H1 (cell line): ENCODE results near the gene CADPS. TPM values are rescaled to one million over a fixed set of nuclear protein-coding genes. Genes with fewer than 3 reads are reported as not detected.

Experiments used
- CTCF ChIA-PET: fragments of 300-600 bp; sonication (Branson Sonifier 250); formaldehyde crosslinking; loops from one replicate; lab custom pipeline; 2021; ENCODE audit not compliant: partially characterized antibody; lab: Charles Lee
- POLR2A ChIA-PET: fragments of 300-600 bp; sonication (Branson Sonifier 250); formaldehyde crosslinking; loops from one replicate; lab custom pipeline; 2021; ENCODE audit warnings: inconsistent platforms; ENCODE audit not compliant: partially characterized antibody; lab: Charles Lee
- DNase-seq, 2 experiments: peaks; one replicate each; pipeline versions ENCODE4 v3.0.0 to v3.0.0-alpha.2; 2010 to 2022; ENCODE audit warnings: low spot score in 2 of 2, low read depth in 1 of 2, mixed read lengths in 1 of 2
- FAIRE-seq: peaks from 2 replicates; lab custom pipeline; 2011; peaks lifted over from hg19 to GRCh38; lab: Jason Lieb, UNC
- H2AFZ ChIP-seq: 2 replicates; pipeline ENCODE4 v1.8.1; 2012; ENCODE audit warnings: low read length, inconsistent platforms
- H2AK5ac ChIP-seq: 2 replicates; pipeline ENCODE4 v1.6.1; 2013; ENCODE audit warnings: low read depth, low read length
- H2BK120ac ChIP-seq: replicated peaks from 2 replicates; pipeline ENCODE3; 2013; ENCODE audit warnings: low read depth, low read length, inconsistent platforms
- H2BK12ac ChIP-seq: 2 replicates; pipeline ENCODE4 v1.6.1; 2013; ENCODE audit warnings: low read depth, low read length
- H2BK15ac ChIP-seq: 2 replicates; pipeline ENCODE4 v1.6.1; 2013; ENCODE audit warnings: low read length
- H2BK20ac ChIP-seq: 2 replicates; pipeline ENCODE4 v1.6.1; 2013; ENCODE audit warnings: low read length
- H2BK5ac ChIP-seq: 2 replicates; pipeline ENCODE4 v1.6.1; 2013; ENCODE audit warnings: low read depth, low read length
- H3K14ac ChIP-seq: 2 replicates; pipeline ENCODE4 v1.6.1; 2013; ENCODE audit warnings: inconsistent platforms; ENCODE audit not compliant: insufficient read length
- H3K18ac ChIP-seq: 2 replicates; pipeline ENCODE4 v1.6.1; 2013; ENCODE audit warnings: low read length; ENCODE audit errors: extremely low read depth
- H3K23ac ChIP-seq: 2 replicates; pipeline ENCODE4 v1.6.1; 2013; ENCODE audit warnings: inconsistent platforms; ENCODE audit not compliant: insufficient read length
- H3K23me2 ChIP-seq: 2 replicates; pipeline ENCODE4 v1.6.1; 2013; ENCODE audit warnings: low read depth, low read length
- H3K27ac ChIP-seq: 2 replicates; pipeline ENCODE4 v1.6.1; 2011; ENCODE audit warnings: low read depth, low read length, inconsistent platforms
- H3K27me3 ChIP-seq, 4 experiments: replicated peaks in 1 of 4; 1 replicate in 1 of 4; 2 replicates in 3 of 4; pipeline versions ENCODE4 v1.6.1 to v1.8.1; 2011 to 2013; ENCODE audit warnings: low read length in 3 of 4, mild to moderate bottlenecking in 3 of 4, inconsistent platforms in 2 of 4, mixed read lengths in 2 of 4, moderate library complexity in 1 of 4; ENCODE audit not compliant: control insufficient read depth in 3 of 4, insufficient read depth in 3 of 4; ENCODE audit errors: extremely low read depth in 1 of 4
- H3K36me3 ChIP-seq, 4 experiments: 2 replicates each; pipeline versions ENCODE4 v1.6.1 to v1.8.1; 2011 to 2013; ENCODE audit warnings: mild to moderate bottlenecking in 4 of 4, low read length in 3 of 4, moderate library complexity in 2 of 4, control low read depth in 1 of 4, inconsistent platforms in 1 of 4; ENCODE audit not compliant: insufficient read depth in 4 of 4, control insufficient read depth in 2 of 4
- H3K4ac ChIP-seq: replicated peaks from 2 replicates; pipeline ENCODE3; 2013; ENCODE audit warnings: low read length, low read depth, mixed read lengths, inconsistent platforms; ENCODE audit not compliant: insufficient read length
- H3K4me1 ChIP-seq, 4 experiments: replicated peaks in 1 of 4; 1 replicate in 1 of 4; 2 replicates in 3 of 4; pipeline versions ENCODE4 v1.6.1 to v1.8.1; 2011 to 2013; ENCODE audit warnings: low read length in 3 of 4, inconsistent platforms in 2 of 4, mixed read lengths in 1 of 4; ENCODE audit not compliant: insufficient read depth in 4 of 4, control insufficient read depth in 3 of 4
- H3K4me2 ChIP-seq, 2 experiments: 2 replicates each; pipeline versions ENCODE4 v1.6.1 to v1.8.1; 2011 to 2013; ENCODE audit warnings: low read depth in 2 of 2, low read length in 2 of 2, control low read depth in 1 of 2, inconsistent platforms in 1 of 2, mild to moderate bottlenecking in 1 of 2; ENCODE audit not compliant: insufficient read depth in 1 of 2
- H3K4me3 ChIP-seq, 4 experiments: fragments of 200-600, 300-600 bp in 1 of 4; sonication (generic), shearing (Covaris generic), sonication (Bioruptor Twin) in 1 of 4; 2 replicates each; pipeline versions ENCODE4 v1.5.1 to v1.8.1; 2011 to 2016; ENCODE audit warnings: low read length in 4 of 4, low read depth in 3 of 4, control low read depth in 2 of 4, inconsistent platforms in 2 of 4, mild to moderate bottlenecking in 2 of 4, mixed read lengths in 1 of 4, moderate library complexity in 1 of 4; ENCODE audit not compliant: insufficient read depth in 2 of 4; ENCODE audit errors: extremely low read depth in 1 of 4
- H3K56ac ChIP-seq: replicated peaks from 2 replicates; pipeline ENCODE3; 2013; ENCODE audit warnings: low read depth, mild to moderate bottlenecking, mixed read lengths, low read length, inconsistent platforms; ENCODE audit not compliant: insufficient read length
- H3K79me1 ChIP-seq: 2 replicates; pipeline ENCODE4 v1.6.1; 2013; ENCODE audit warnings: low read depth, low read length, control low read depth
- H3K79me2 ChIP-seq, 2 experiments: 2 replicates each; pipeline versions ENCODE4 v1.6.1 to v1.8.1; 2012 to 2013; ENCODE audit warnings: low read length in 2 of 2, mild to moderate bottlenecking in 2 of 2, inconsistent platforms in 1 of 2; ENCODE audit not compliant: insufficient read depth in 2 of 2, control insufficient read depth in 1 of 2
- H3K9ac ChIP-seq, 4 experiments: replicated peaks in 1 of 4; 1 replicate in 1 of 4; 2 replicates in 3 of 4; pipeline versions ENCODE4 v1.6.1 to v1.8.1; 2011 to 2013; ENCODE audit warnings: low read depth in 3 of 4, low read length in 3 of 4, control low read depth in 2 of 4, mild to moderate bottlenecking in 2 of 4, moderate library complexity in 2 of 4, inconsistent platforms in 1 of 4; ENCODE audit errors: extremely low read depth in 1 of 4
- H3K9me3 ChIP-seq, 2 experiments: 2 replicates each; pipeline versions ENCODE4 v1.6.1 to v1.8.1; 2012 to 2013; ENCODE audit warnings: mild to moderate bottlenecking in 2 of 2, moderate library complexity in 2 of 2, control low read depth in 1 of 2, inconsistent platforms in 1 of 2, low read depth in 1 of 2, low read length in 1 of 2, mixed read lengths in 1 of 2; ENCODE audit not compliant: insufficient read depth in 2 of 2
- H4K20me1 ChIP-seq, 2 experiments: replicated peaks in 1 of 2; 2 replicates each; pipeline versions ENCODE3 to v1.8.1; 2011 to 2013; ENCODE audit warnings: inconsistent platforms in 2 of 2, low read length in 2 of 2, mild to moderate bottlenecking in 1 of 2; ENCODE audit not compliant: insufficient read depth in 2 of 2, control insufficient read depth in 1 of 2
- H4K5ac ChIP-seq: 2 replicates; pipeline ENCODE4 v1.6.1; 2013; ENCODE audit warnings: low read length, low read depth, mixed read lengths, inconsistent platforms; ENCODE audit not compliant: insufficient read length
- H4K8ac ChIP-seq: 2 replicates; pipeline ENCODE4 v1.8.0; 2013; ENCODE audit warnings: mild to moderate bottlenecking, moderate library complexity, low read length, inconsistent platforms; ENCODE audit not compliant: insufficient read depth; ENCODE audit errors: extremely low read depth
- H4K91ac ChIP-seq: replicated peaks from 2 replicates; pipeline ENCODE3; 2013; ENCODE audit warnings: low read length, mixed read lengths, inconsistent platforms; ENCODE audit not compliant: insufficient read length
- CHD1 ChIP-seq: IDR thresholded peaks from 2 replicates; pipeline ENCODE4 v1.6.1; 2012; ENCODE audit warnings: low read depth, low read length, improper control_type of control experiment
- NRF1 ChIP-seq: IDR thresholded peaks from 2 replicates; pipeline ENCODE4 v1.6.1; 2011; ENCODE audit warnings: mild to moderate bottlenecking, low read depth, low read length, improper control_type of control experiment
- TAF1 ChIP-seq: IDR thresholded peaks from 2 replicates; pipeline ENCODE4 v1.6.1; 2011; ENCODE audit warnings: mild to moderate bottlenecking, low read depth, low read length
- YY1 ChIP-seq: IDR thresholded peaks from 2 replicates; pipeline ENCODE4 v1.6.1; 2011; ENCODE audit warnings: low read depth, mild to moderate bottlenecking, low read length
- whole genome bisulfite sequencing, 2 experiments: shearing (Covaris generic) in 1 of 2; methylation state at CpG; one replicate each; pipeline versions ENCODE4 v1.1.6 to v1.1.7; 2013 to 2015; ENCODE audit warnings: low lambda C conversion rate in 2 of 2, mixed read lengths in 2 of 2, inconsistent platforms in 1 of 2, low coverage in 1 of 2, missing lambda C conversion rate in 1 of 2; ENCODE audit not compliant: insufficient replicate concordance in 2 of 2, insufficient coverage in 1 of 2, insufficient read length in 1 of 2; ENCODE audit errors: extremely low coverage in 1 of 2, missing lambda C conversion rate in 1 of 2; 5-methylcytosine and 5-hydroxymethylcytosine counted together
- polyA plus RNA-seq, 7 experiments: library from polyadenylated mRNA; depleted of rRNA in 3 of 7; stranded (reverse) in 5 of 7; unstranded in 2 of 7; fragments of >200 nt in 5 of 7; fragments of 200-250 nt in 2 of 7; gene quantifications; 1 replicate in 5 of 7; 2 replicates in 1 of 7; 4 replicates in 1 of 7; pipeline versions ENCODE4 v1.2.1 to v1.2.3, GENCODE V29; 2011 to 2013; ENCODE audit warnings: missing spikeins in 2 of 7, mixed read lengths in 2 of 7
- total RNA-seq: library from RNA; stranded (reverse); fragmentation: NEBNext Ultra II Directional; extraction: Animal tissue kit (Norgen Biotek cat#: 25700); gene quantifications from 2 replicates; pipeline ENCODE4 v1.2.1, GENCODE V29; 2021

The CADPS gene
- total and polyA plus RNA-seq, 2 of the 8 experiments (the other 6 are each of a cell fraction or from before 2014, with no cell fraction given), result 7.1 to 10.2 TPM

DNA sequence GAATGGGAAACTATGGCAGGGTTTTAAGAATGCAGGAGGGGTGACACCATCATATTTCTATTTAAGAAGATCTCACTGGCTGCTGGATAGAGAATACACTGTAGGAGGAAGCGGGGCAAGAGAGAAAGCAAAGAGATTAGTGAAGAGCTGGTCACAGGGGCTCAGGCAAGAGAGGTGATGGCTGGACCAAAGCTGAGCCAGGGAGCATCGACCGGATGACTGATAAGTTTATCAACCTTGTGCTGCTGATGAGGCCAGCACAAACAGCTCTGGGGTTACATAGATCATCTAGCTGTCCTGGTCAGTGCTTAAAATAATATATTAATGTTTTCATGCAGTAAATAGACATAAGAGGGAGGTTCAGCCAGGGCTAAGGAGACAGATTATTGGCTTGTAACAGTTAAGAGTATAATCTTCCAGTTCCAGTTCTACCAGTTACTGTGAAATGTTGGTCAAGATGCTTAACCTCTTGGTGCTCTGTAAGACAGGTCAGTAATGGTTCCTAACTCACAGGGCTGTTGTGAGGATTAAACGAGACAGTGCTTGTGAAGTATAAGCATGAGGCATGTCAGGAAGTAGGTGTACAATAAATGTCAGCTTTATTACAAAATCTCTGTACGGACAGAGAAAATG is 300.8 kb downstream of the CADPS start:
- Histone ChIP-seq H3K4me3 (no peak overlapping the region), H2BK120ac (no peak overlapping the region), H2BK5ac (no peak overlapping the region), H3K9me3 (no peaks in the 10 kb centered on the region), H2BK15ac (no peak overlapping the region), H3K27ac (no peak overlapping the region), H3K27me3 (no peaks in the 10 kb centered on the region), H2AK5ac (no peak overlapping the region), H3K4me1 (no peaks in the 10 kb centered on the region), H3K56ac (no peak overlapping the region), H4K5ac (no peak overlapping the region), H3K18ac (no peak overlapping the region), H3K79me1 (no peaks in the 10 kb centered on the region), H3K36me3 (no peaks in the 10 kb centered on the region), H3K4ac (no peak overlapping the region), H3K79me2 (no peaks in the 10 kb centered on the region), H3K23ac (no peak overlapping the region), H4K8ac (no peak overlapping the region), H4K20me1 (no peaks in the 10 kb centered on the region), H2AFZ (no peak overlapping the region), H4K91ac (no peak overlapping the region), H3K4me2 (no peak overlapping the region), H3K9ac (no peak overlapping the region), H2BK20ac (no peak overlapping the region), H3K14ac (no peak overlapping the region), H2BK12ac (no peak overlapping the region), H3K23me2 (no peaks in the 10 kb centered on the region)
- no peak for FAIRE-seq
- TF ChIP-seq NRF1 (no peak), YY1 (no peak), CHD1 (no peak), TAF1 (no peak)
- CTCF ChIA-PET, result interaction anchor here (1.3 to 1.4 kb wide), 2 partner anchors 14 to 17 kb away, joined by 3 to 4 read pairs; no protein-coding TSS in a partner anchor
- POLR2A ChIA-PET, result no interaction called here
- no peak for DNase-seq
- WGBS, 2 experiments, result 83% methylated on average over 5 of the region's 5 CpGs; no CpG with 5 or more reads in 1 of the 2 experiments
